ENCODE results near the gene POLN. TPM values are rescaled to one million over a fixed set of nuclear protein-coding genes. Genes with fewer than 3 reads are reported as not detected.

Gene POLN
- total and polyA plus RNA-seq, 2 experiments from 2014 or later = 1.8 to 4.0 TPM

DNA sequence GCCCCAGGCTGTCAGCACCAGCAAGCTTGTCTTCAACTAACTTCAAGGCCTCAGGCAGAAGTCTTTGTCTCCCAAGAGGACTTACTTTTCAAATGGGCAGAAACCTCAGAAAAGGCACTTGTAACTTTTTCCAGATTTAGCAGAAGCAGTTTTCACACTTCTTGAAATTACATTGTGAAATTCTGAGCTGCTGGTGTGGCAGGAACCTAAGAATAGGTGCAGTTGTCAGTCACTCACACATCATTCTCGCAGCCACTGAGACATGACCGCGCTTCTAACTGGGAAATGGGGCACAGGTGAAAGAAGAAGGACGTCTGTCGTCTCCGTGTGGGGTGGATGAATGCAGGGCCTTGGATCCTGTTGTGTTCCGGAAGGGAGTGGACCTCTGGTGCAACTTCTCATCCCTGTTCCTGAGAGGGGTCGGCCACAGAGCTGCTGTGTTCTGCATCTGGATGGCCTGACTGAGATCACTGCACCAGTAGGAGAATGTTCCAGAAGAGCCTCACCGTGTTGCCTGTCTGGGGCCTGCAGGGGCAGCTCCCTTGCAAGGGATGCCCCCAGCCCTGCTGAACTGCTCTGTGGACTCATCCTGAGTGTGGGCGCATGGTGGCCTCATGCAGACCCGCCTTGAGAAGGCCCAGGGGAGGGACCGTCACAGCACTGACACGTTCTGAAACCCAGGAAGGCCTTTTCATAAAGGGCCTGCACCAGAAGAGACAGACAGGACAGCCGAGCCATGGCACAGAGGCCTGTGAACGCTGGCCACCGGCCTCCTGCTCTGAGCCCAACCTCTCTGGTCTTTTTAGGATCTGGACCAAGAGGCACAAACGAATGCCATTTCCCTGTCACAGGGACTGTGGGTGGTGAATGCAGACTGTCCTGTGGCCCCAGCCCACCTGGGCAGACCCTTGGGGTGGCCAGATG, 164.1 kb downstream of the POLN start (continued):
- TF ChIP-seq POLR2AphosphoS5 (IDR thresholded peaks at IDR 0.05; ENCODE audit: low read depth) (no peak), JUNB (IDR thresholded peaks at IDR 0.05; ENCODE audit: unreplicated experiment) (no peak), ZNF331 (CRISPR knock-in tag; IDR thresholded peaks at IDR 0.05; ENCODE audit: low read depth) (no peak), EZH2phosphoT487 (IDR thresholded peaks at IDR 0.05; ENCODE audit: unreplicated experiment) (no peak), NANOG (IDR thresholded peaks at IDR 0.05; ENCODE audit: borderline replicate concordance) (no peak), ZNF114 (CRISPR knock-in tag; IDR thresholded peaks at IDR 0.05) (no peak), ETS1 (IDR thresholded peaks at IDR 0.05) (no peak), STAT1 (IDR thresholded peaks at IDR 0.05; ENCODE audit: unreplicated experiment) (no peak), CREB1 (CRISPR knock-in tag; IDR thresholded peaks at IDR 0.05; ENCODE audit: low read depth) (no peak)
- TF ChIP-seq, protein P1, sequence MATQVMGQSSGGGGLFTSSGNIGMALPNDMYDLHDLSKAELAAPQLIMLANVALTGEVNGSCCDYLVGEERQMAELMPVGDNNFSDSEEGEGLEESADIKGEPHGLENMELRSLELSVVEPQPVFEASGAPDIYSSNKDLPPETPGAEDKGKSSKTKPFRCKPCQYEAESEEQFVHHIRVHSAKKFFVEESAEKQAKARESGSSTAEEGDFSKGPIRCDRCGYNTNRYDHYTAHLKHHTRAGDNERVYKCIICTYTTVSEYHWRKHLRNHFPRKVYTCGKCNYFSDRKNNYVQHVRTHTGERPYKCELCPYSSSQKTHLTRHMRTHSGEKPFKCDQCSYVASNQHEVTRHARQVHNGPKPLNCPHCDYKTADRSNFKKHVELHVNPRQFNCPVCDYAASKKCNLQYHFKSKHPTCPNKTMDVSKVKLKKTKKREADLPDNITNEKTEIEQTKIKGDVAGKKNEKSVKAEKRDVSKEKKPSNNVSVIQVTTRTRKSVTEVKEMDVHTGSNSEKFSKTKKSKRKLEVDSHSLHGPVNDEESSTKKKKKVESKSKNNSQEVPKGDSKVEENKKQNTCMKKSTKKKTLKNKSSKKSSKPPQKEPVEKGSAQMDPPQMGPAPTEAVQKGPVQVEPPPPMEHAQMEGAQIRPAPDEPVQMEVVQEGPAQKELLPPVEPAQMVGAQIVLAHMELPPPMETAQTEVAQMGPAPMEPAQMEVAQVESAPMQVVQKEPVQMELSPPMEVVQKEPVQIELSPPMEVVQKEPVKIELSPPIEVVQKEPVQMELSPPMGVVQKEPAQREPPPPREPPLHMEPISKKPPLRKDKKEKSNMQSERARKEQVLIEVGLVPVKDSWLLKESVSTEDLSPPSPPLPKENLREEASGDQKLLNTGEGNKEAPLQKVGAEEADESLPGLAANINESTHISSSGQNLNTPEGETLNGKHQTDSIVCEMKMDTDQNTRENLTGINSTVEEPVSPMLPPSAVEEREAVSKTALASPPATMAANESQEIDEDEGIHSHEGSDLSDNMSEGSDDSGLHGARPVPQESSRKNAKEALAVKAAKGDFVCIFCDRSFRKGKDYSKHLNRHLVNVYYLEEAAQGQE (IDR thresholded peaks at IDR 0.05; ENCODE audit: unreplicated experiment) = no peak

DNA sequence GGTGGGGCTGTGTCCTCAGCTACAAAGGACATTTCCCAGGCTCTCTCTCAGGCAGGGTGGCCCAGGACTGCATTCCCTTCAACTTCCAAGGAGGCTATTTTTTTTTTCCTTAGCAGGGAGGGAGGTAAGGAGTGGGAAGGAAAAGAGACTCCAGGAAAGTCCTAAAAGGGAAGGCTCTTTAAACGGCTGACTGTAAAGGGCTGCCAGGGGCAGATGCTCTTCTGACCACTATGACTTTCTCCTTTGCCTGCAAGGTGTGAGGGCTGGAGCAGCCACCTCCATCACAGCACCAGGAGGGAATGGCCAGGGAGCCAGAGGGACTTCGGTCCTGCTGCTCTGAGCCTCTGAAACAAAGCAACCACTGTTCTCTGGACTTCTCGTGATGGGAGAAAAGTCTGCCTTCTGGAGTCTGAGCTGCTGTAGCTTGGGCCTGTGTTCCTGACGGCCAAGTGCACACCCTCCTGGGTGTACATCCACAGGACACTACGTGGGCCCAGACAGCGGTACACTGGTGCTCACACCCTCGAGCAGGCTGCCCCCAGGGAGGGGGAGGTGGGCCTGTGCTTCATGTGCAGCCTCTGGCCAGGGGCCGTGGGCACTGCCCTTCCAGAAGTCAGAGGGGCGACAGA, 164.9 kb downstream of the POLN start:
- no peaks in the 10 kb centered on the region for H4K20me1 ChIP-seq (replicated peaks; ENCODE audit: insufficient read depth)
- no peaks in the 10 kb centered on the region for H3F3A ChIP-seq (replicated peaks; ENCODE audit: low read depth)
- no peak overlapping the region for H2AFZ ChIP-seq
- H3K4me3 Mint-ChIP-seq = no peak overlapping the region
- no peaks in the 10 kb centered on the region for H3K9me2 ChIP-seq (ENCODE audit: insufficient read depth)
- H3K4me1 Mint-ChIP-seq = no peaks in the 10 kb centered on the region
- H3K36me3 ChIP-seq (ENCODE audit: insufficient read depth) = no peaks in the 10 kb centered on the region
- DNase-seq (ENCODE audit: low spot score) (no peak), ATAC-seq (no peak)
- H3K4me1 ChIP-seq (ENCODE audit: insufficient read depth) = no peaks in the 10 kb centered on the region
- no peaks in the 10 kb centered on the region for H3K79me2 ChIP-seq (replicated peaks; ENCODE audit: insufficient read depth)
- no peaks in the 10 kb centered on the region for H3K9me3 Mint-ChIP-seq
- H3K27ac Mint-ChIP-seq = no peak overlapping the region
- no peak overlapping the region for H3K4me2 ChIP-seq
- H3K27ac ChIP-seq (ENCODE audit: low read depth) = no peak overlapping the region
- no peak overlapping the region for H3K4me3 ChIP-seq
- H3K27me3 ChIP-seq (ENCODE audit: insufficient read depth) = no peaks in the 10 kb centered on the region
- H3K27me3 Mint-ChIP-seq (ENCODE audit: insufficient read depth, low read depth, poor library complexity) = peaks cover 8% of the 10 kb centered on the region
- no peaks in the 10 kb centered on the region; the same call in 2 of the 3 replicates for H3K36me3 Mint-ChIP-seq (ENCODE audit: low read depth)
- no peak for TF ChIP-seq CREB1 (CRISPR knock-in tag; IDR thresholded peaks at IDR 0.05; ENCODE audit: low read depth)
- TF ChIP-seq, protein P2, sequence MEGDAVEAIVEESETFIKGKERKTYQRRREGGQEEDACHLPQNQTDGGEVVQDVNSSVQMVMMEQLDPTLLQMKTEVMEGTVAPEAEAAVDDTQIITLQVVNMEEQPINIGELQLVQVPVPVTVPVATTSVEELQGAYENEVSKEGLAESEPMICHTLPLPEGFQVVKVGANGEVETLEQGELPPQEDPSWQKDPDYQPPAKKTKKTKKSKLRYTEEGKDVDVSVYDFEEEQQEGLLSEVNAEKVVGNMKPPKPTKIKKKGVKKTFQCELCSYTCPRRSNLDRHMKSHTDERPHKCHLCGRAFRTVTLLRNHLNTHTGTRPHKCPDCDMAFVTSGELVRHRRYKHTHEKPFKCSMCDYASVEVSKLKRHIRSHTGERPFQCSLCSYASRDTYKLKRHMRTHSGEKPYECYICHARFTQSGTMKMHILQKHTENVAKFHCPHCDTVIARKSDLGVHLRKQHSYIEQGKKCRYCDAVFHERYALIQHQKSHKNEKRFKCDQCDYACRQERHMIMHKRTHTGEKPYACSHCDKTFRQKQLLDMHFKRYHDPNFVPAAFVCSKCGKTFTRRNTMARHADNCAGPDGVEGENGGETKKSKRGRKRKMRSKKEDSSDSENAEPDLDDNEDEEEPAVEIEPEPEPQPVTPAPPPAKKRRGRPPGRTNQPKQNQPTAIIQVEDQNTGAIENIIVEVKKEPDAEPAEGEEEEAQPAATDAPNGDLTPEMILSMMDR (conservative IDR thresholded peaks at IDR 0.05; ENCODE audit: low read depth in 2 of 2) = no peak
- no peak for TF ChIP-seq ZNF114 (CRISPR knock-in tag; IDR thresholded peaks at IDR 0.05)
- TF ChIP-seq ETS1 (IDR thresholded peaks at IDR 0.05) = no peak
- TF ChIP-seq JUNB (IDR thresholded peaks at IDR 0.05; ENCODE audit: unreplicated experiment) = no peak
- no peak for TF ChIP-seq STAT1 (IDR thresholded peaks at IDR 0.05; ENCODE audit: unreplicated experiment)
